ENCODE data around the gene SLC6A20. TPM values are rescaled to one million over a fixed set of nuclear protein-coding genes. Genes with fewer than 3 reads are reported as not detected.

Gene SLC6A20
- total RNA-seq, 1 donor from 2014 or later, result 0.75 TPM

GRCh38 chr3:45787551-45787950, 8.8 kb downstream of the SLC6A20 start:
- Histone ChIP-seq H3K27me3 (ENCODE audit: control insufficient read depth, insufficient read depth, low read length) (no peaks in the 10 kb centered on the region), H3K4me3 (ENCODE audit: low read depth, low read length) (no peak overlapping the region), H3K36me3 (ENCODE audit: control insufficient read depth, insufficient read depth, low read length) (no peaks in the 10 kb centered on the region)
- no peak for TF ChIP-seq CTCF (IDR thresholded peaks at IDR 0.05; ENCODE audit: insufficient read depth, low read length, poor library complexity, severe bottlenecking)
- no peak for DNase-seq (ENCODE audit: low read depth)

GRCh38 chr3:45786801-45787495, 9.4 kb downstream of the SLC6A20 start:
- DNase-seq (ENCODE audit: low read depth), result no peak
- H3K36me3 ChIP-seq (ENCODE audit: control insufficient read depth, insufficient read depth, low read length), result no peaks in the 10 kb centered on the region
- H3K4me3 ChIP-seq (ENCODE audit: low read depth, low read length), result no peak overlapping the region
- no peak for TF ChIP-seq CTCF (IDR thresholded peaks at IDR 0.05; ENCODE audit: insufficient read depth, low read length, poor library complexity, severe bottlenecking)
- no peaks in the 10 kb centered on the region for H3K27me3 ChIP-seq (ENCODE audit: control insufficient read depth, insufficient read depth, low read length)

- TF ChIP-seq CTCF (IDR thresholded peaks at IDR 0.05; ENCODE audit: insufficient read depth, low read length, poor library complexity, severe bottlenecking), result no peak
- Histone ChIP-seq H3K36me3 (ENCODE audit: control insufficient read depth, insufficient read depth, low read length) (no peaks in the 10 kb centered on the region), H3K27me3 (ENCODE audit: control insufficient read depth, insufficient read depth, low read length) (no peaks in the 10 kb centered on the region), H3K4me3 (ENCODE audit: low read depth, low read length) (no peak overlapping the region)
- DNase-seq (ENCODE audit: low read depth), result no peak
Measured at GRCh38 chr3:45785605-45786150, 10.7 kb downstream of the SLC6A20 start.

GRCh38 chr3:45783667-45784066, 12.7 kb downstream of the SLC6A20 start:
- Histone ChIP-seq H3K27me3 (ENCODE audit: control insufficient read depth, insufficient read depth, low read length) (no peaks in the 10 kb centered on the region), H3K36me3 (ENCODE audit: control insufficient read depth, insufficient read depth, low read length) (no peaks in the 10 kb centered on the region), H3K4me3 (ENCODE audit: low read depth, low read length) (no peak overlapping the region)
- no peak for DNase-seq (ENCODE audit: low read depth)
- TF ChIP-seq CTCF (IDR thresholded peaks at IDR 0.05; ENCODE audit: insufficient read depth, low read length, poor library complexity, severe bottlenecking), result no peak

GRCh38 chr3:45782381-45782780, 14.0 kb downstream of the SLC6A20 start:
- no peak for DNase-seq (ENCODE audit: low read depth)
- no peak overlapping the region for H3K4me3 ChIP-seq (ENCODE audit: low read depth, low read length)
- TF ChIP-seq CTCF (IDR thresholded peaks at IDR 0.05; ENCODE audit: insufficient read depth, low read length, poor library complexity, severe bottlenecking), result no peak
- no peaks in the 10 kb centered on the region for H3K27me3 ChIP-seq (ENCODE audit: control insufficient read depth, insufficient read depth, low read length)
- no peaks in the 10 kb centered on the region for H3K36me3 ChIP-seq (ENCODE audit: control insufficient read depth, insufficient read depth, low read length)

GRCh38 chr3:45781841-45782240, 14.5 kb downstream of the SLC6A20 start:
- no peak for DNase-seq (ENCODE audit: low read depth)
- Histone ChIP-seq H3K36me3 (ENCODE audit: control insufficient read depth, insufficient read depth, low read length) (no peaks in the 10 kb centered on the region), H3K4me3 (ENCODE audit: low read depth, low read length) (no peak overlapping the region), H3K27me3 (ENCODE audit: control insufficient read depth, insufficient read depth, low read length) (no peaks in the 10 kb centered on the region)
- no peak for TF ChIP-seq CTCF (IDR thresholded peaks at IDR 0.05; ENCODE audit: insufficient read depth, low read length, poor library complexity, severe bottlenecking)
